Upper lobe of left lung (tissue), 4 donors: Measurements from ENCODE around the gene CCNK.

Experiments used
- CTCF ChIP-seq, 6 experiments: fragments of 450-650 bp in 4 of 6; fragments of 200-600 bp in 2 of 6; sonication (generic) in 2 of 6; IDR thresholded peaks; one replicate each; pipeline ENCODE4 v1.5.1; 2016 to 2019; ENCODE audit warnings: antibody characterized with exemption in 6 of 6
- POLR2A ChIP-seq, 4 donors: fragments of 450-650 bp; IDR thresholded peaks; one replicate each; pipeline ENCODE4 v1.5.1; 2016 to 2017; ENCODE audit warnings: antibody characterized with exemption in 4 of 4, mild to moderate bottlenecking in 2 of 4
- POLR2AphosphoS5 ChIP-seq, 2 donors: sonication (generic); formaldehyde crosslinking; IDR thresholded peaks; one replicate each; pipeline ENCODE4 v1.5.1; 2017; ENCODE audit warnings: antibody characterized with exemption in 2 of 2

DNA sequence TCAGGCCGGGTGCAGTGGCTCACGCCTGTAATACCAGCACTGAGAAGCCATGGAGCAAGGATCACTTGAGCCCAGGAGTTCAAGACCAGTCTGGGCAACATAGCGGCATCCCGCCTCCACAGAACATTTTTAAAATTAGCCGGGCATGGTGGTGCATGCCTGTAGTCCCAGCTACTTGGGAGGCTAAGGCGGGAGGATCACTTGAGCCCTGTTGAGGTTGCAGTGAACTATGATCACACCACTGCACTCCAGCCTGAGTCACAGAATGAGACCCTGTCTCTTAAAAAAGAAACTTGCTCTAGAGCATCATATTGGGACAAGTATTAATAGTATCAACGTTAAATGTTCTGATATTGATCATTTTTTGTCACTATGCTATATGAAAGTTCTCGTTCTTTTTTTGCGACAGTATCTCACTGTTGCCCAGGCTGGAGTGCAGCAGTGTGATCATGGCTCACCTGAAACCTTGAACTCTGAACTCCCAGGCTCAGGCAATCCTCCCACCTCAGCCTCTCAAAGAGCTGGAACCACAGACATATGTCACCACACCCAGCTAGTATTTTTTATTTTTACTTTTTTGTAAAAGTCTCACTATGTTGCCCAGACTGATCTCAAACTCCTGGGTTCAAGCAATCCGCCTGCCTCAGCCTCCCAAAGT lies 75.1 kb downstream of the CCNK start:
- TF ChIP-seq CTCF (IDR thresholded peaks at IDR 0.05) (no peak), POLR2A (IDR thresholded peaks at IDR 0.05) (no peak), POLR2AphosphoS5 (IDR thresholded peaks at IDR 0.05) (no peak)
